ENCODE results near the gene DLG5. TPM values are rescaled to one million over a fixed set of nuclear protein-coding genes. Genes with fewer than 3 reads are reported as not detected.

DLG5 gene
- total RNA-seq, 1 experiment from 2014 or later: 31.7 TPM

GRCh38 chr10:77834540-77834939 lies 92.0 kb downstream of the DLG5 start:
- Histone ChIP-seq H3K4me3 (ENCODE audit: insufficient read depth, low read depth, low read length) (no peak overlapping the region), H3K36me3 (replicated peaks; ENCODE audit: control insufficient read depth, insufficient read depth, low read length) (peaks cover 32% of the 10 kb centered on the region), H3K27me3 (ENCODE audit: control insufficient read depth, insufficient read depth, low read length) (no peaks in the 10 kb centered on the region)
- DNase-seq: no peak

DNA sequence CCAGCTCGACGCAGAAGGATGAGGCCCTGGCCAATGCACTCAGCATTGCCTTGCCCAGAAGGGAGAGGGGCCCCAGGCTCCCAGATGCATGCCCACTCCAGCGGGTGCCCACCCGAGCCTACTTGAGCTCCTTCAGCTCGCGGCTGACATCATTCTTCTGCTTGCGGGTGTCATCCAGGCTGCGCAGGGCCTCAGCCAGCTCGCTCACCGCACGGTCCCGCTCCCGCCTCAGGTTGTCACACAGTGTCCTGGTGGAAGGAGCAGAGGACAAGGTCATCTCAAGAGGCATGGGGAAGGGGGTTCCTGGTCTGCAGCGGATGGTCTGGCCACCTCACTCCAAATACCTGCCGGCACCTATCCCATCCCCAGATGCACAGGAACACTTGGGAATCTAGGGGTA lies 92.8 kb downstream of the DLG5 start:
- Histone ChIP-seq H3K4me3 (ENCODE audit: insufficient read depth, low read depth, low read length) (no peak overlapping the region), H3K36me3 (replicated peaks; ENCODE audit: control insufficient read depth, insufficient read depth, low read length) (peaks cover 36% of the 10 kb centered on the region), H3K27me3 (ENCODE audit: control insufficient read depth, insufficient read depth, low read length) (no peaks in the 10 kb centered on the region)
- no peak for DNase-seq

- Histone ChIP-seq H3K4me3 (ENCODE audit: insufficient read depth, low read depth, low read length) (no peak overlapping the region), H3K36me3 (replicated peaks; ENCODE audit: control insufficient read depth, insufficient read depth, low read length) (peaks cover 36% of the 10 kb centered on the region), H3K27me3 (ENCODE audit: control insufficient read depth, insufficient read depth, low read length) (no peaks in the 10 kb centered on the region)
- no peak for DNase-seq
Observed at GRCh38 chr10:77833225-77833624, 93.3 kb downstream of the DLG5 start.

GRCh38 chr10:77832238-77832637 lies 94.3 kb downstream of the DLG5 start:
- no peaks in the 10 kb centered on the region for H3K27me3 ChIP-seq (ENCODE audit: control insufficient read depth, insufficient read depth, low read length)
- DNase-seq: no peak
- H3K36me3 ChIP-seq (replicated peaks; ENCODE audit: control insufficient read depth, insufficient read depth, low read length): peaks cover 36% of the 10 kb centered on the region
- no peak overlapping the region for H3K4me3 ChIP-seq (ENCODE audit: insufficient read depth, low read depth, low read length)

GRCh38 chr10:77829356-77829755 lies 97.2 kb downstream of the DLG5 start:
- Histone ChIP-seq H3K36me3 (replicated peaks; ENCODE audit: control insufficient read depth, insufficient read depth, low read length) (peaks cover 27% of the 10 kb centered on the region), H3K4me3 (ENCODE audit: insufficient read depth, low read depth, low read length) (no peak overlapping the region), H3K27me3 (ENCODE audit: control insufficient read depth, insufficient read depth, low read length) (no peaks in the 10 kb centered on the region)
- DNase-seq: no peak

DNA sequence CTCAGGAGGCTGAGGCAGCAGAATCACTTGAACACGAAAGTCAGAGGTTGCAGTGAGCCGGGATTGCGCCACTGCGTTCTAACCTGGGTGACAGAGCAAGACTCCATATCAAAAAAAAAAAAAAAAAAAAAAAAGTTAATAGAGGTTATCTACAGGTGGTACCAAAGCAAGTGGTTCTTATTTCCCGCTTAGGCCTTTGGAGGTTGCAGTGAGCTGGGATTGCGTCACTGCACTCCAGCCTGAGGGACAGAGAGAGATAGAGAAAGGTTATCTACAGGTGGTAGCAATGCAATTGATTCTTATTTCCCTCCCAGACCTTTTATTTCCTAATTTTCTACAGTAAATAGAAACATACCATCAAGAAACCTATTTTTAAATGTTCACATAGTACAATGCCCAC lies 98.2 kb downstream of the DLG5 start:
- DNase-seq: no peak

DNA sequence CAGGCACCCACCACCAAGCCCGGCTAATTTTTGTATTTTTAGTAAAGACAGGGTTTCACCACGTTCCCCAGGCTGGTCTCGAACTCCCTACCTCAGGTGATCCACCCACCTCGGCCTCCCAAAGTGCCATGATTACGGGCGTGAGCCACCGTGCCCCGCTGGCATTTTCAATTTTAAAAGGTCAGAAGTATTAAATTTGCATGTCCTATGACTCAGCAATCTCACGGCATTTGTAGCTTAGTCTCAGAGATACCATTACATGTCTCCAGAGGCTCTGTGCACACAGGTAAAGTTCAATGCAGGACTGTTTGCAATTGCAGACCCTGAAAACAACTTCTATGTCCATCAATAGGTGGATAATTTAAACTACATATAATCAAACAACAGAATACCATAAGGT lies 99.2 kb downstream of the DLG5 start:
- Histone ChIP-seq H3K27me3 (ENCODE audit: control insufficient read depth, insufficient read depth, low read length) (no peaks in the 10 kb centered on the region), H3K4me3 (ENCODE audit: insufficient read depth, low read depth, low read length) (no peak overlapping the region), H3K36me3 (replicated peaks; ENCODE audit: control insufficient read depth, insufficient read depth, low read length) (peaks cover 19% of the 10 kb centered on the region)
- no peak for DNase-seq

More for the DNA sequence above, 98.2 kb downstream of the DLG5 start:
- no peak overlapping the region for H3K4me3 ChIP-seq (ENCODE audit: insufficient read depth, low read depth, low read length)
- no peaks in the 10 kb centered on the region for H3K27me3 ChIP-seq (ENCODE audit: control insufficient read depth, insufficient read depth, low read length)
- H3K36me3 ChIP-seq (replicated peaks; ENCODE audit: control insufficient read depth, insufficient read depth, low read length): peaks cover 23% of the 10 kb centered on the region

GRCh38 chr10:77825965-77826364 lies 100.6 kb downstream of the DLG5 start:
- H3K27me3 ChIP-seq (ENCODE audit: control insufficient read depth, insufficient read depth, low read length): no peaks in the 10 kb centered on the region
- H3K4me3 ChIP-seq (ENCODE audit: insufficient read depth, low read depth, low read length): no peak overlapping the region
- DNase-seq: no peak
- peaks cover 21% of the 10 kb centered on the region for H3K36me3 ChIP-seq (replicated peaks; ENCODE audit: control insufficient read depth, insufficient read depth, low read length)

- Histone ChIP-seq H3K4me3 (ENCODE audit: insufficient read depth, low read depth, low read length) (no peak overlapping the region), H3K36me3 (replicated peaks; ENCODE audit: control insufficient read depth, insufficient read depth, low read length) (peaks cover 20% of the 10 kb centered on the region), H3K27me3 (ENCODE audit: control insufficient read depth, insufficient read depth, low read length) (no peaks in the 10 kb centered on the region)
- no peak for DNase-seq
Observed at GRCh38 chr10:77824908-77825307, 101.6 kb downstream of the DLG5 start.

GRCh38 chr10:77823811-77824542 lies 102.6 kb downstream of the DLG5 start:
- H3K4me3 ChIP-seq (ENCODE audit: insufficient read depth, low read depth, low read length): no peak overlapping the region
- no peaks in the 10 kb centered on the region for H3K27me3 ChIP-seq (ENCODE audit: control insufficient read depth, insufficient read depth, low read length)
- peaks cover 20% of the 10 kb centered on the region for H3K36me3 ChIP-seq (replicated peaks; ENCODE audit: control insufficient read depth, insufficient read depth, low read length)
- no peak for DNase-seq

DNA sequence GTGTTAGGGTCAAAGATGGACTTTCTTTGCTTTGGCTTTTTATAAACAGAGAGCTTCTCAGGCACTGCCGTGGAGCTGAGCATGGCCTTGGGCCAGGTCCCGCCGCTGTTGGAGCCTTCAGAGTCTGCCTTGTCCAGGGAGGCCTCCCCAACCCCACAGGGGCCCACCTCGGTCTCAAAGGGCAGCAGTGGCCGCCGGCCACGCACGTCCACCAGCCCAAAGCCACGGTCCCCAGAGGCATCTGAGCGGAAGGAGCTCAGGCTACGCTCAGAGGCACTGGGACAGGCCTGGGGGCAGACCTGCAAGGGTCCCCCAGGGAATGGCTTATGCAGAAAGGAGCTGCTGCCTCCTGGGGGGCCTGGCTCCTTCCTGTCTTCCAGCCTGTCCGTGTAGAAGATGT lies 105.0 kb downstream of the DLG5 start:
- Histone ChIP-seq H3K27me3 (ENCODE audit: control insufficient read depth, insufficient read depth, low read length) (no peaks in the 10 kb centered on the region), H3K4me3 (ENCODE audit: insufficient read depth, low read depth, low read length) (no peak overlapping the region), H3K36me3 (replicated peaks; ENCODE audit: control insufficient read depth, insufficient read depth, low read length) (peaks cover 33% of the 10 kb centered on the region)
- no peak for DNase-seq

DNA sequence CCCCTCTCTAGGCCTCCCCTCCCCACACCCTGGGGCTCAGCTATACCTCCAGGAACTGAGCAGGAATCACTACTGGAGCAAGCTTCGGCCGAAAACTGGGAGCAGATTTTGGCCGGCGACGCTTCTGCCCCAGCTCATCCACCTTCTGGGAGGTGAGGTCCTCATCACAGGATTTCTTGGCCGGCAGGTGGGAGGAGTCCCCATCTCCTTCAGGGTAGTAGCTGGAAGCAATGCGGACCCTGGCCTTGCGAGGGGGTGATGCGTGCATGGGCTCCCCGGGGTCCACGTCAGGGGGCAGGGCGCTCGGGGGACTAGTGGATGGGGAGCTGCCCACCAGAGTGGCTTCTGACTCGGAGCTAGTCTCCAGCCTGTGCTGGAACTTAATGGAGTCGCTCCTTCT lies 105.5 kb downstream of the DLG5 start:
- peaks cover 39% of the 10 kb centered on the region for H3K36me3 ChIP-seq (replicated peaks; ENCODE audit: control insufficient read depth, insufficient read depth, low read length)
- DNase-seq: no peak
- H3K4me3 ChIP-seq (ENCODE audit: insufficient read depth, low read depth, low read length): no peak overlapping the region
- H3K27me3 ChIP-seq (ENCODE audit: control insufficient read depth, insufficient read depth, low read length): no peaks in the 10 kb centered on the region

GRCh38 chr10:77820349-77820748 lies 106.2 kb downstream of the DLG5 start:
- no peak overlapping the region for H3K4me3 ChIP-seq (ENCODE audit: insufficient read depth, low read depth, low read length)
- no peak for DNase-seq
- H3K36me3 ChIP-seq (replicated peaks; ENCODE audit: control insufficient read depth, insufficient read depth, low read length): peaks cover 43% of the 10 kb centered on the region
- H3K27me3 ChIP-seq (ENCODE audit: control insufficient read depth, insufficient read depth, low read length): no peaks in the 10 kb centered on the region

- H3K4me3 ChIP-seq (ENCODE audit: insufficient read depth, low read depth, low read length): no peak overlapping the region
Observed at GRCh38 chr10:77819210-77820112, 107.1 kb downstream of the DLG5 start.

GRCh38 chr10:77818378-77818777 lies 108.2 kb downstream of the DLG5 start:
- H3K27me3 ChIP-seq (ENCODE audit: control insufficient read depth, insufficient read depth, low read length): no peaks in the 10 kb centered on the region
- peaks cover 39% of the 10 kb centered on the region for H3K36me3 ChIP-seq (replicated peaks; ENCODE audit: control insufficient read depth, insufficient read depth, low read length)

More at GRCh38 chr10:77819210-77820112, 107.1 kb downstream of the DLG5 start:
- no peak for DNase-seq
- Histone ChIP-seq H3K36me3 (replicated peaks; ENCODE audit: control insufficient read depth, insufficient read depth, low read length) (peaks cover 42% of the 10 kb centered on the region), H3K27me3 (ENCODE audit: control insufficient read depth, insufficient read depth, low read length) (no peaks in the 10 kb centered on the region)

More at GRCh38 chr10:77818378-77818777, 108.2 kb downstream of the DLG5 start:
- no peak for DNase-seq
- H3K4me3 ChIP-seq (ENCODE audit: insufficient read depth, low read depth, low read length): no peak overlapping the region
